Activated naive CD4-positive, alpha-beta T cell treated with anti-CD3 and anti-CD28 coated beads for 36 hours (primary cell): ENCODE data around the gene ACOX3. TPM values are rescaled to one million over a fixed set of nuclear protein-coding genes. Genes with fewer than 3 reads are reported as not detected.

Experiments
- CTCF ChIA-PET: fragments of 350-600 bp; sonication (Branson Sonifier 250); formaldehyde crosslinking; loops from one replicate; lab custom pipeline; 2021; ENCODE audit warnings: antibody characterized with exemption; lab: Charles Lee
- DNase-seq: peaks from one replicate; pipeline ENCODE4 v3.0.0-alpha.2; 2020
- H3K27ac Mint-ChIP-seq: one replicate; pipeline ENCODE4 v1.8.0; 2021; ENCODE audit warnings: mild to moderate bottlenecking, mixed read lengths
- H3K27me3 Mint-ChIP-seq: one replicate; pipeline ENCODE4 v1.8.0; 2021; ENCODE audit warnings: low read depth, mixed read lengths
- H3K36me3 Mint-ChIP-seq: one replicate; pipeline ENCODE4 v1.8.0; 2021; ENCODE audit warnings: low read depth, mixed read lengths
- H3K4me1 Mint-ChIP-seq: one replicate; pipeline ENCODE4 v1.8.0; 2021; ENCODE audit warnings: low read depth, mixed read lengths
- H3K4me3 Mint-ChIP-seq: one replicate; pipeline ENCODE4 v1.8.0; 2021; ENCODE audit warnings: mild to moderate bottlenecking, moderate library complexity, mixed read lengths
- H3K9me3 Mint-ChIP-seq: one replicate; pipeline ENCODE4 v1.8.0; 2021; ENCODE audit warnings: mixed read lengths
- intact Hi-C: fragments of 100-400 bp; cut with micrococcal nuclease; formaldehyde crosslinking; loops from one replicate; pipeline ENCODE4 v1.15.1; 2023
- total RNA-seq, 2 experiments: library from RNA; stranded (reverse); gene quantifications; one replicate each; pipeline ENCODE4 v1.2.3, GENCODE V29; 2021

The ACOX3 gene
- total RNA-seq, 2 experiments from 2014 or later = 11.9 to 13.3 TPM

DNA sequence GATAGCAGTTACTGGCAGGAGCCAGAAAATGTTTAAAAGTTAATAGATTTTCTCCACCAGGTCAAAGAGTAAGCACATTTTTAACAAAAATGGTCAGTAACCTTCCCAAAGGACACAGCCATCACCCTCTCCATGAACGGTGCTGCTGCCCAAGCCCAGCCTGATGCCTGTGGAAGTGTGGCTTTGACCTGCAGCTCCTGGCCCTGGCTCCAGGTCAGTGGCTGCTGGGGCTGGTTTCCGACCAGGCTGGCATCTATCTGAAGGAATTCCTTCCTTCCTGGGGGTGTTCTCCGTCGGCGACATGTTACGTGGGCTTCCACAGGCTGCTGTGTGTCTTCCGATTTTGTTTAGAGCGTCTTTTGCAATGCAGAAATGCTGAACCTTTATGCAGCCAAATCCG is 61.7 kb downstream of the ACOX3 start:
- no peak for DNase-seq
- Mint-ChIP-seq H3K4me1 (no peaks in the 10 kb centered on the region), H3K36me3 (no peaks in the 10 kb centered on the region), H3K27me3 (no peaks in the 10 kb centered on the region), H3K9me3 (no peaks in the 10 kb centered on the region), H3K4me3 (no peak overlapping the region), H3K27ac (no peak overlapping the region)
- intact Hi-C loops = no loop called here
- CTCF ChIA-PET = interaction anchor here (1.2 kb wide), 1 partner anchor 293 kb away, joined by 4 read pairs; no protein-coding TSS in a partner anchor

GRCh38 chr4:8378101-8378724 is 62.3 kb downstream of the ACOX3 start:
- Mint-ChIP-seq H3K9me3 (no peaks in the 10 kb centered on the region), H3K4me1 (no peaks in the 10 kb centered on the region), H3K27me3 (no peaks in the 10 kb centered on the region), H3K4me3 (no peak overlapping the region), H3K27ac (no peak overlapping the region), H3K36me3 (no peaks in the 10 kb centered on the region)
- no peak for DNase-seq
- CTCF ChIA-PET = interaction anchor here (0.6 to 1.2 kb wide), 2 partner anchors 211 to 292 kb away, joined by 3 to 4 read pairs; no protein-coding TSS in a partner anchor
- intact Hi-C loops = no loop called here

DNA sequence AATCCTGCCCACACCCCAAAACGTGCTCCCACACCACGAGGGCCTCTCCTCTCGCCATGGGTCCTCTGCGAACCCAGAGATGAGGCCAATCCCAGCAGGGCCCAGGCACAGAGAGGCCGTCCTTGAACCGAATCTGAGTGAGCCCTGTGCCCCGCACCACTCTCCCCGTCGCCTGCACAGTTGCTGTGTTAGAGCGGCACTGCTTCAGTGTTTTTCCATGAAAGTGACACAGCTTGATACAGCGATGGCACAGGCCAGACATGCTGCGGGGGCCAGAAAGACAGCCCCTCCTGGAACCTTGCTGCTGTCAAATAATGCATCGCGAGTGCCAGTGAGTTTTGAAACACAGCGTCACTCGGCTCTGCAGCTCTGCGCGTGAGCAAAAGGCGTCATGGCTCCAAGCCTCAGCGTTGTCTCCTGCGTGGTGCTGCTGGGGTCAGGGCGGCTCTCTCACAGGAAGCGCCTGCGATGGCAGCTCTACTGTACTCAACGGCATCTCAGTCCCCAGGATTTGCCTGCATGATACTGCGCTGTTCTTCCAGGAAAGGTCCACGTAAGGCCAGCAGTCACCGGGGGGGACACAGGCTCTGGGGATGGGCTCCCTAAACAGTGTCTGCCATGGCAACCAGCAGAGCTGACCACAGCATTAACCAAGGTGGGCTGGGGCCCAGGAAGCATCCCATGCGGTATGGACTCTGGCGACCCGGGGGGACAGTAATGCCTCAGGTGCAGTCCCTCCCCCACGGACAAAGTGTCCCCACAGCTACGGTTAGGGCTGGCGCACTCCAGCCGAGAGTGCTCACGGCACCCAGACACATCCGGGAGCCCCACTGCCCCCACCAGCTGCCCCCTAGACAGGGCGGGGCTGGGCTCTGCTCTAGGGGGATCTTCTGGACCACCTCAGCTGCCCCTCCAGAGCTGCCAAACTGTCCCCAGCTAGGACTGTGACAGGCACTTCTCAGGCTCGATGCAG is 63.1 kb downstream of the ACOX3 start:
- Mint-ChIP-seq H3K36me3 (no peaks in the 10 kb centered on the region), H3K9me3 (no peaks in the 10 kb centered on the region), H3K27me3 (no peaks in the 10 kb centered on the region), H3K4me1 (no peaks in the 10 kb centered on the region), H3K27ac (no peak overlapping the region), H3K4me3 (no peak overlapping the region)
- intact Hi-C loops = no loop called here
- no peak for DNase-seq
- CTCF ChIA-PET = interaction anchor here (0.6 kb wide), 1 partner anchor 210 kb away, joined by 3 read pairs; no protein-coding TSS in a partner anchor

DNA sequence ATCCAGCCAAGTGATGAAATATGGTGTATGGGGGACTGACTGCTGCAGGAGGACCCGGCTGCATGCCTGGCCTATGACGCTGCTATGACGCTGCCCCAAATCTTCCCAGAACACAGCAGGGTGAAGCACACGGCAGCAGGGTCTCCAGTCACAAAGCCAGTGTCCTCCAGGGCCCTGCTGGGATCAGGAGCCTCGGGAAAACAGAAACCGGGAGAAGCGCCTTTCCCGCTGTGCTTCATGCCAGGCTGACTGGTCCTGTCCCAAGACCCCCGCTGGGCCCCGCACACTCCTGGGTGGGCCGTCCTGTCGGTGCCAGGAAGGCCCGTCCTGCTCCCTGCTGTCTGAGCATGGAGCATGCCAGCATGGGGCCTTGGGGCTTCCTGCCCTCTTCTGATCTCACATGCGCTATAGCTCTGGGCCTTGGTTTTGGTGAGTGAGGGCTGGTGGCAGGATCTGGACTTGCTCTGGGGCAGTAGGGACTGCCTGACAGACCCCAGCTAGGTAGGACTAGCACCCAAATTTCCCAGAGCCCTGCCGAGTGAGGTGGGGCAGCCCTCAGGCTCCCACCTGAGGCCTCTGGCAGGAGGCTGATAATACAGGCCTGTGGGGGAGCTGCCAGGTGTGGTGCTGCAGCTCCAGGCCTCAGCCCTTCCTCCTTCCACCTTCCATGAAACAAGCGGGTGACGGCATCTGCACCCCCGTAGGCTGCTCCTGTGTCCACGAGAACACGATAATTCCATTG is 64.0 kb downstream of the ACOX3 start:
- no peaks in the 10 kb centered on the region for H3K4me1 Mint-ChIP-seq
- intact Hi-C loops = no loop called here
- no peak for DNase-seq
- H3K4me3 Mint-ChIP-seq = no peak overlapping the region
- H3K9me3 Mint-ChIP-seq = no peaks in the 10 kb centered on the region
- no peaks in the 10 kb centered on the region for H3K36me3 Mint-ChIP-seq
- no peak overlapping the region for H3K27ac Mint-ChIP-seq
- no peaks in the 10 kb centered on the region for H3K27me3 Mint-ChIP-seq
- CTCF ChIA-PET = no interaction called here

GRCh38 chr4:8374851-8375649 is 65.5 kb downstream of the ACOX3 start:
- no peak overlapping the region for H3K27ac Mint-ChIP-seq
- CTCF ChIA-PET = interaction anchor here (0.5 kb wide), 1 partner anchor 15 kb away, joined by 3 read pairs; no protein-coding TSS in a partner anchor
- no peaks in the 10 kb centered on the region for H3K9me3 Mint-ChIP-seq
- no peaks in the 10 kb centered on the region for H3K4me1 Mint-ChIP-seq
- no peak for DNase-seq
- no peak overlapping the region for H3K4me3 Mint-ChIP-seq
- intact Hi-C loops = no loop called here
- no peaks in the 10 kb centered on the region for H3K27me3 Mint-ChIP-seq
- no peaks in the 10 kb centered on the region for H3K36me3 Mint-ChIP-seq

DNA sequence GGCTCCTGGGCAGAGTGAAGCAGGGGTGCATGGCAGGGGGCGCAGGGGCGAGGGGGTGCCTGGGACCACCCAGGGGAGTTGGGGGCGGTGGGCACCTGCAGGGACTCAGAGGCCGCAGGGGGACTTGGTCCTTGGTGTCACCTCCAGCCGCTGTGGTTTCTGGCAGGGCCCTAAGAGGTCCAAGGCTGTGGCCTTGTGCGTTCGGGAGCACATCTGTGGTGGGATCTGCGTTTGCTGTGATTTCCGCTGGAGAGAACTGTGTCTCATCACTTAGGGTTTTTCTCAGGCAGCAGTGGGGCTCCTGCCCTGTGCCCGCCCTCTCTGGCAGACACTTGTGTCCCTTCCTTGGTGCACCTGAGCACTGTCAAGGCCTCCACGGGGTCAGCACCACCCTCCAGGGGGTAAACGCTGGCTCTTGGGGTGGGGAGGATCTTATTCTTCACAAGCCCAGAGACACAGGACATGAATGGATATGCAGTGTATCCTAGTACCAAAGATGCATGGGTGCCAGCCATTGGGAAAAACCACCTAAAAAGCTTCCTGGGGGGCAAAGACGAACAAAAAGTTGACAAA is 66.5 kb downstream of the ACOX3 start:
- H3K4me1 Mint-ChIP-seq = no peaks in the 10 kb centered on the region
- H3K36me3 Mint-ChIP-seq = no peaks in the 10 kb centered on the region
- H3K4me3 Mint-ChIP-seq = no peak overlapping the region
- CTCF ChIA-PET = no interaction called here
- H3K27me3 Mint-ChIP-seq = no peaks in the 10 kb centered on the region
- DNase-seq = no peak
- H3K27ac Mint-ChIP-seq = no peak overlapping the region
- intact Hi-C loops = no loop called here
- no peaks in the 10 kb centered on the region for H3K9me3 Mint-ChIP-seq

- CTCF ChIA-PET = no interaction called here
These were observed 67.1 kb downstream of the ACOX3 start for GRCh38 chr4:8373270-8373972.

GRCh38 chr4:8372506-8372905 is 68.0 kb downstream of the ACOX3 start:
- H3K4me3 Mint-ChIP-seq = no peak overlapping the region
- H3K27ac Mint-ChIP-seq = no peak overlapping the region
- no peaks in the 10 kb centered on the region for H3K36me3 Mint-ChIP-seq
- H3K9me3 Mint-ChIP-seq = no peaks in the 10 kb centered on the region
- CTCF ChIA-PET = no interaction called here
- intact Hi-C loops = no loop called here
- H3K4me1 Mint-ChIP-seq = no peaks in the 10 kb centered on the region
- no peak for DNase-seq
- H3K27me3 Mint-ChIP-seq = no peaks in the 10 kb centered on the region

More at GRCh38 chr4:8373270-8373972, 67.1 kb downstream of the ACOX3 start:
- no peaks in the 10 kb centered on the region for H3K9me3 Mint-ChIP-seq
- H3K36me3 Mint-ChIP-seq = no peaks in the 10 kb centered on the region
- no peak overlapping the region for H3K27ac Mint-ChIP-seq
- H3K27me3 Mint-ChIP-seq = no peaks in the 10 kb centered on the region
- no peak overlapping the region for H3K4me3 Mint-ChIP-seq
- DNase-seq = no peak
- intact Hi-C loops = no loop called here
- H3K4me1 Mint-ChIP-seq = no peaks in the 10 kb centered on the region

DNA sequence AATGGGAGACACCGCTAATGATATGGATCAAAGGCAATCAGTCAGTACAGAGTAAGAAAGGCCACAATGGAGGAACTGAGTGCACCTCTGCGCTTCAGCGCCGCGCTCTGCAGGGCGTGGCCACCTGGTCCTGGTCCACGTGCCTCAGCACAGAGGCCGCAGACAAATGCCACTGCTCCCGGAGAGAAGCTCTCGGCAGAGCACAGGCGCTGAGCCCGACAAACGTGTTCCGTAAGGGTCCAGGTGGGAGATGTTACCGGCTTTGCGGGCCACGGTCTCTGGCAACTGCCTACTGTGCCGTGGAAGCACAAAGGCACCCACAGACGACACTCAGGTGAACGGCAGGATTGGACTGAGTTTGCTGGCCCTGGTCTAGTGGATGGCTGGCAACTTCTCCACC is 68.9 kb downstream of the ACOX3 start:
- no peaks in the 10 kb centered on the region for H3K4me1 Mint-ChIP-seq
- DNase-seq = no peak

DNA sequence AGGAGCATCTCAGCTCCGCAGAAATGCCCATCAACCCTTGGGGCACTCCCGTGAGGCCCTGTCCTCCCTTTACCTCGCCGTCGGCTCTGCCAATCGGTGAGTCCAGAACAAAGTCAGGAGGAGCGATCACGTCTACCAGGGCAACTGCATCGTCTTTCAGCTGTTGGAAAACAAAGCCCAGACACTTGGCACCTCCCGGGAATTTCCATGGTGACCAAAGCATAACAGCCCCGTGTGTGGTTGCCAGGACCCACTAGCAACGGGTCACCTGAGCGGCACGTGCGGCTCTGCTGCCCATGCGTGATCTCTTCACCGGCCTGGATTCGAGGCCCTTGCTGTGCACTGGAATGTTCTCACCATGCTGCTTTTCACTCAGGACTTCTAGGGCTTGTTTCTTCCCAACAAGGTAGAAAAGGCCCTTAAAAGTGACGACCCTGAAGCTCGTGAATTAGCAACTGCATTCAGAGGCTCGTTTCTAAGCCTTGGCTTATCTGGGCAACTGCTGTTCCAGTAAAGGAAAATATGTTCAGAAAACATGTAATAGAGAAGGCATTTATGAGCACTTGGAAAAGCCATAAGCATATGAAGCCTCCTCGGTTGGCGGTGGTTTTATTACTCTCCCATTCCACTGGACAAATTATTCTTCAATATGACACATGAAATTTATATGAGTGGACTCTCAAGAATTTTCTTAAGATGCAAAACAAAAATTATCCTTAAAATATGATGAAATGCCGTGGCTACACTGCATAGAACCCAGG is 69.5 kb downstream of the ACOX3 start:
- no peak overlapping the region for H3K4me3 Mint-ChIP-seq
- peaks cover 5% of the 10 kb centered on the region for H3K36me3 Mint-ChIP-seq
- no peaks in the 10 kb centered on the region for H3K27me3 Mint-ChIP-seq
- H3K9me3 Mint-ChIP-seq = no peaks in the 10 kb centered on the region
- H3K4me1 Mint-ChIP-seq = no peaks in the 10 kb centered on the region
- CTCF ChIA-PET = no interaction called here
- no peak for DNase-seq
- intact Hi-C loops = no loop called here
- no peak overlapping the region for H3K27ac Mint-ChIP-seq

More for the DNA sequence above, 68.9 kb downstream of the ACOX3 start:
- intact Hi-C loops = no loop called here
- Mint-ChIP-seq H3K27ac (no peak overlapping the region), H3K9me3 (no peaks in the 10 kb centered on the region), H3K27me3 (no peaks in the 10 kb centered on the region), H3K4me3 (no peak overlapping the region), H3K36me3 (no peaks in the 10 kb centered on the region)
- CTCF ChIA-PET = no interaction called here
